Upper lobe of left lung (tissue), 6 donors: ENCODE results near the gene GLIS1. TPM values are rescaled to one million over a fixed set of nuclear protein-coding genes. Genes with fewer than 3 reads are reported as not detected.

Experiments used
- ATAC-seq, 2 donors: fragments of 200-7000 bp; cut with Tn5 transposase; one replicate each; pipeline ENCODE4 v1.9.1; 2022; ENCODE audit warnings: mild to moderate bottlenecking in 2 of 2, moderate library complexity in 2 of 2; ENCODE audit not compliant: low FRiP score in 2 of 2
- DNase-seq, 2 donors: peaks; one replicate each; pipeline ENCODE4 v3.0.0-alpha.2; 2019 to 2020
- H3K27ac ChIP-seq, 4 donors: fragments of 200-600 bp; sonication (generic); one replicate each; pipeline ENCODE4 v1.5.1; 2016 to 2019
- H3K27me3 ChIP-seq, 4 donors: fragments of 200-600 bp; sonication (generic); one replicate each; pipeline ENCODE4 v1.5.1; 2017 to 2019
- H3K36me3 ChIP-seq, 4 donors: fragments of 200-600 bp; sonication (generic); one replicate each; pipeline ENCODE4 v1.5.1; 2016 to 2019
- H3K4me1 ChIP-seq, 4 donors: fragments of 200-600 bp; sonication (generic); one replicate each; pipeline ENCODE4 v1.5.1; 2018 to 2019
- H3K4me3 ChIP-seq, 4 donors: fragments of 200-600 bp; sonication (generic); one replicate each; pipeline ENCODE4 v1.5.1; 2017 to 2019; ENCODE audit warnings: mild to moderate bottlenecking in 2 of 4, moderate library complexity in 1 of 4
- H3K9me3 ChIP-seq, 4 donors: fragments of 200-600 bp; sonication (generic); one replicate each; pipeline ENCODE4 v1.5.1; 2018 to 2019
- CTCF ChIP-seq, 6 experiments: fragments of 450-650 bp in 4 of 6; fragments of 200-600 bp in 2 of 6; sonication (generic) in 2 of 6; IDR thresholded peaks; one replicate each; pipeline ENCODE4 v1.5.1; 2016 to 2019; ENCODE audit warnings: antibody characterized with exemption in 6 of 6
- EP300 ChIP-seq, 4 donors: sonication (generic); formaldehyde crosslinking; IDR thresholded peaks; one replicate each; pipeline ENCODE4 v1.5.1; 2017; ENCODE audit warnings: antibody characterized with exemption in 4 of 4, control low read depth in 2 of 4
- POLR2A ChIP-seq, 4 donors: fragments of 450-650 bp; IDR thresholded peaks; one replicate each; pipeline ENCODE4 v1.5.1; 2016 to 2017; ENCODE audit warnings: antibody characterized with exemption in 4 of 4, mild to moderate bottlenecking in 2 of 4
- POLR2AphosphoS5 ChIP-seq, 2 donors: sonication (generic); formaldehyde crosslinking; IDR thresholded peaks; one replicate each; pipeline ENCODE4 v1.5.1; 2017; ENCODE audit warnings: antibody characterized with exemption in 2 of 2
- WGBS, 2 donors: methylation state at CpG; one replicate each; pipeline ENCODE4 v1.1.5; 2017 to 2018; 5-methylcytosine and 5-hydroxymethylcytosine counted together
- total RNA-seq, 6 donors: library from RNA; depleted of rRNA in 4 of 6; stranded (reverse); fragments of >200 nt in 4 of 6; gene quantifications; one replicate each; pipeline versions ENCODE4 v1.1.0 to v1.2.1, GENCODE V29; 2016 to 2021
- donor health status: DM: no; HTN: no; CAD: no; lungs with moderate emphysema.
- donor health status: DM: no; HTN: yes; CAD: no; lungs with severe emphysema.

Gene GLIS1
- total RNA-seq, 6 donors from 2014 or later = 0.26 to 1.0 TPM; not detected in 4

GRCh38 chr1:53501065-53502005, 237.6 kb downstream of the GLIS1 start:
- WGBS, 2 donors = 67 to 74% methylated on average over 1 to 21 of the region's 21 CpGs
- no peak for DNase-seq
- H3K9me3 ChIP-seq = no peaks in the 10 kb centered on the region

DNA sequence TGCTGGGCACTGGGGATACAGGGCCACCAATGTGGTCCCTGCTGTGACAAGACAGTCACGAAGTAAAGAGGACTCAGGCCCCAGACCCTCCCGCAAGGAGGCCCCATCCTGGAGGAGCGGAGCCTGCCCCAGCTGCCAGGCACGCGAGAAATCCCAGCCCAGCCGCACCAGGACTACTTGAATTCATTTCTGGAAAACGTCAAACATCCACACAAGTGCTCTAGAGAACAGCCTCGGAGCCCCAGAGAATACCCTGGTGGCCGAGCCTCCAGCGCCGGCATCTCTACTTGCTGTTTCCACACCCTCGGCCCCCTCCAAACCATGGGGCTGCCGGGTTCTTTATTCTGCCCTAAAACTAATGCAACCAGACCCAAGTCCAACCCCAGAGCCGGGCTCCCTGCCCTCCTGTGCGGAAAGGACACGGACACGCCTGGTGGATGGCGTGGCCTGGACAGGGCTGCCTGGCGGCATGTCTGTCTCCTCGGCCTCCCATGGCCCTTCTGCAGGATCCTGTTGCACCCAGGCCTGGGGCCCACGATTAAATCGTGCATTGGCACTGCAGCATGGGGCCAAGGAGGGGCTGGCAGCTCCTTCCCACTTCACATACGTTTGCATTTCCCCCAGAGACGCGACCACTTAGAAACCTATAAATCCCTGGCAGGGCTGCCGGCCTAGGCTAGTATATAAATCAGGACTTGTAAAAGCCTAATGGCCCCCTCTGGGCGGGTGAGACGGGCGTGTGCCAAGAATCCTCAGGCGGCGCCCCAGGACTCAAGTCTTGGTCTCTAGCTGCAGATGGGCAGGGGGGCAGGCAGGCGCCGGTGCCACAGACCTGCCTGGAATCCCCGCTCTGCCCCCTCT, 238.5 kb downstream of the GLIS1 start:
- DNase-seq = no peak
- no peak for ATAC-seq
- Histone ChIP-seq H3K4me1 (no peaks in the 10 kb centered on the region), H3K36me3 (no peaks in the 10 kb centered on the region), H3K27ac (no peak overlapping the region), H3K27me3 (no peaks in the 10 kb centered on the region), H3K9me3 (no peaks in the 10 kb centered on the region), H3K4me3 (no peak overlapping the region)
- 70 to 81% methylated on average over 30 to 34 of the region's 34 CpGs for WGBS, 2 donors
- no peak for TF ChIP-seq CTCF (IDR thresholded peaks at IDR 0.05)
- TF ChIP-seq POLR2A (IDR thresholded peaks at IDR 0.05) = no peak

More at GRCh38 chr1:53501065-53502005, 237.6 kb downstream of the GLIS1 start:
- Histone ChIP-seq H3K4me3 (no peak overlapping the region), H3K27me3 (no peaks in the 10 kb centered on the region), H3K27ac (no peak overlapping the region), H3K36me3 (no peaks in the 10 kb centered on the region), H3K4me1 (no peaks in the 10 kb centered on the region)
- TF ChIP-seq POLR2AphosphoS5 (IDR thresholded peaks at IDR 0.05) (no peak), EP300 (IDR thresholded peaks at IDR 0.05) (no peak), CTCF (IDR thresholded peaks at IDR 0.05) (no peak), POLR2A (IDR thresholded peaks at IDR 0.05) (no peak)
- no peak for ATAC-seq

DNA sequence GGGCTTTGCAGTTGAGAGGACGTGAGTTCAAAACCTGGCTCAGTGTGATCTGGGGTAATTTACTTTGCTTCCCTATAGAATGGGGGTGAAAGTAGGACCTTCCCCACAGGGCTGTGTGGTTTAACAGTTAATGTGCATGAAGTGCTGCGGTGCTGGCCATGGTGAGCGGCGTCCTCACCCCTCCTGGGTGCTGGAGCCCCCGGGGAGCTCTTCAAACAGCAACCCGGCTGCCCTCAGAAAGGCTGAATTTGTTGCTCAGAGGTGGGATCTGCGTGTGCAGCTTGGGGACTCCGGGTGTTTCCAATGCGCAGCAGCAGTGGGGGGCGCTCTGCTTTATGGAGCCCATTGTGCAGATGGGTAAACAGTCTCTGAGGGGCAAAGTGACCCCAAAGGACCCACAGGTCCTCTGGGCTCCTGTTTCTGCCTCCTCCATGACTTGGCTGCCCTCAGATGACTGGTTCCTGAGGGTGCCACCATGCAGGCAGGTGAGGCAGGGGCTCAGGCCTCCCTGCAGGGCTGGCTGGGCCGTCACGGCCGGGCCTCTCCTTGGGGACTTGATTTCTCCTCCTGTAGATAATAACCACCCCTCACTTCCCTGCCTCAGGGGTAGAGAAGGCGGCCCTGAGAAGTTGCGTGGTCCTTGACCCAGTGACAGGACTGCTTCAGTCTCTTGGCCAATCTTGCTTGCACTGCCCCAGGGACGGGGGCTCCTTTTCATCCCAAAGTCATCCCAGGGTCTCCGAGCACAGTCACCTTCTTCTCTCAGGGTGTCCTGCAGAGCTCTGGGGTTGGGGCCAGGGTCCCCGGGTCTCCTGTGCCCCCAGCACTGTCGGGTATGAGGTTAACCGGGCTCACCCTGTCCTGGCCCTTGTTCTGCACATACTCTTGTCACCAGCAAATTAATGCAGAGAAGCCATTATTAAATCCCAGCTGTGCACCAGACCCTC, 239.4 kb downstream of the GLIS1 start:
- Histone ChIP-seq H3K9me3 (no peaks in the 10 kb centered on the region), H3K4me3 (no peak overlapping the region), H3K4me1 (no peaks in the 10 kb centered on the region), H3K27ac (no peak overlapping the region), H3K27me3 (no peaks in the 10 kb centered on the region), H3K36me3 (no peaks in the 10 kb centered on the region)
- DNase-seq (no peak), ATAC-seq (no peak)
- TF ChIP-seq POLR2AphosphoS5 (IDR thresholded peaks at IDR 0.05) = no peak
- TF ChIP-seq CTCF (IDR thresholded peaks at IDR 0.05) = no peak
- no peak for TF ChIP-seq POLR2A (IDR thresholded peaks at IDR 0.05)
- 75 to 85% methylated on average over 12 to 19 of the region's 20 CpGs for whole genome bisulfite sequencing, 2 donors

- Histone ChIP-seq H3K27ac (no peak overlapping the region), H3K4me3 (no peak overlapping the region), H3K4me1 (no peaks in the 10 kb centered on the region), H3K9me3 (no peaks in the 10 kb centered on the region), H3K36me3 (no peaks in the 10 kb centered on the region), H3K27me3 (no peaks in the 10 kb centered on the region)
- TF ChIP-seq EP300 (IDR thresholded peaks at IDR 0.05) (no peak), POLR2A (IDR thresholded peaks at IDR 0.05) (no peak), CTCF (IDR thresholded peaks at IDR 0.05) (no peak)
- 49 to 64% methylated on average over 4 to 9 of the region's 9 CpGs for WGBS, 2 donors
- ATAC-seq = no peak
- DNase-seq = no peak
These were observed 240.3 kb downstream of the GLIS1 start for GRCh38 chr1:53498555-53499131.
